Kidney epithelial cell (primary cell): Measurements from ENCODE around the gene THPO. TPM values are rescaled to one million over a fixed set of nuclear protein-coding genes. Genes with fewer than 3 reads are reported as not detected.

Experiments
- DNase-seq: peaks from one replicate; pipeline ENCODE4 v3.0.0-alpha.2; 2010; ENCODE audit warnings: low read depth
- H3K27me3 ChIP-seq: 2 replicates; pipeline ENCODE4 v1.6.0; 2011; ENCODE audit warnings: low read length; ENCODE audit not compliant: control insufficient read depth, insufficient read depth
- H3K36me3 ChIP-seq: 2 replicates; pipeline ENCODE4 v1.5.1; 2011; ENCODE audit warnings: low read length; ENCODE audit not compliant: control insufficient read depth, insufficient read depth
- H3K4me3 ChIP-seq: 2 replicates; pipeline ENCODE4 v1.5.1; 2011; ENCODE audit warnings: low read depth, mild to moderate bottlenecking, control low read depth, low read length
- CTCF ChIP-seq: IDR thresholded peaks from 2 replicates; pipeline ENCODE4 v1.5.1; 2011; ENCODE audit warnings: mild to moderate bottlenecking, moderate library complexity, low read length, control low read depth, inconsistent platforms; ENCODE audit not compliant: insufficient read depth, poor library complexity, severe bottlenecking
- total RNA-seq: library from RNA; depleted of rRNA; stranded (reverse); fragments of >200 nt; gene quantifications from 2 replicates; pipeline ENCODE4 v1.2.3, GENCODE V29; 2015

THPO gene
- total RNA-seq, 1 donor from 2014 or later = 0.25 TPM

- Histone ChIP-seq H3K27me3 (no peaks in the 10 kb centered on the region), H3K36me3 (peaks cover 2% of the 10 kb centered on the region), H3K4me3 (peak overlapping the region; percentile 79)
- peak; percentile 92 for DNase-seq
- TF ChIP-seq CTCF = peak; percentile 68
Measured at GRCh38 chr3:184362668-184363546, 15.1 kb downstream of the THPO start.

GRCh38 chr3:184361932-184362667 lies 15.9 kb downstream of the THPO start:
- Histone ChIP-seq H3K4me3 (peak overlapping the region; percentile 79), H3K27me3 (no peaks in the 10 kb centered on the region), H3K36me3 (peaks cover 1% of the 10 kb centered on the region)
- no peak for TF ChIP-seq CTCF
- no peak for DNase-seq

- no peak for TF ChIP-seq CTCF
- DNase-seq = no peak
- Histone ChIP-seq H3K27me3 (no peaks in the 10 kb centered on the region), H3K36me3 (no peaks in the 10 kb centered on the region), H3K4me3 (peak within 1 kb of the TSS; percentile 79)
Measured at GRCh38 chr3:184361532-184361931, 16.5 kb downstream of the THPO start, which contains the start of the genes CLCN2 and POLR2H. Gene CLCN2 (minus strand): TSS chr3:184361605. CDS start chr3:184361479, 126 bp downstream. Gene POLR2H (plus strand): TSS chr3:184361710. CDS start chr3:184363493, 1,783 bp downstream.

- no peaks in the 10 kb centered on the region for H3K27me3 ChIP-seq
- H3K36me3 ChIP-seq = no peaks in the 10 kb centered on the region
- no peak for DNase-seq
- no peak for TF ChIP-seq CTCF
- peak overlapping the region; percentile 79 for H3K4me3 ChIP-seq
Measured at GRCh38 chr3:184360929-184361531, 17.0 kb downstream of the THPO start.

- no peak for TF ChIP-seq CTCF
- no peaks in the 10 kb centered on the region for H3K27me3 ChIP-seq
- no peak for DNase-seq
- peak overlapping the region; percentile 79 for H3K4me3 ChIP-seq
- H3K36me3 ChIP-seq = no peaks in the 10 kb centered on the region
Measured at GRCh38 chr3:184360070-184360928, 17.7 kb downstream of the THPO start.
